ENCODE results near the gene NRBF2.
"Not testable (repeated sequence)": the region's sequence is repeated elsewhere in the genome, so short reads cannot be mapped to it uniquely, and the experiment has no call there.

The NRBF2 gene

GRCh38 chr10:63133056-63133820 lies at the start of gene NRBF2:
Gene NRBF2 (plus strand): TSS chr10:63133328. CDS start chr10:63133471, 143 bp downstream.
- DNase-seq = peak; percentile 98

GRCh38 chr10:63083406-63083805 lies 49.7 kb upstream of the NRBF2 start:
- DNase-seq = not testable (repeated sequence)

- DNase-seq = peak; percentile 7
These were observed 49.0 kb upstream of the NRBF2 start for GRCh38 chr10:63083904-63084689.

GRCh38 chr10:63084690-63085382 lies 48.3 kb upstream of the NRBF2 start:
- DNase-seq = no peak

GRCh38 chr10:63093227-63093626 lies 39.9 kb upstream of the NRBF2 start:
- DNase-seq = no peak

- DNase-seq = no peak
These were observed 38.7 kb upstream of the NRBF2 start for GRCh38 chr10:63094405-63094804.

GRCh38 chr10:63094881-63095280 lies 38.2 kb upstream of the NRBF2 start:
- DNase-seq = no peak

GRCh38 chr10:63099734-63100133 lies 33.4 kb upstream of the NRBF2 start:
- no peak for DNase-seq

- not testable (repeated sequence) for DNase-seq
These were observed 32.0 kb upstream of the NRBF2 start for GRCh38 chr10:63101091-63101490.

- not testable (repeated sequence) for DNase-seq
These were observed 30.7 kb upstream of the NRBF2 start for GRCh38 chr10:63102279-63102883.

- not testable (repeated sequence) for DNase-seq
These were observed 29.9 kb upstream of the NRBF2 start for GRCh38 chr10:63103178-63103577.

- DNase-seq = no peak
These were observed 29.1 kb upstream of the NRBF2 start for GRCh38 chr10:63103971-63104409.

- no peak for DNase-seq
These were observed 27.7 kb upstream of the NRBF2 start for GRCh38 chr10:63105225-63106110.

- DNase-seq = no peak
These were observed 26.9 kb upstream of the NRBF2 start for GRCh38 chr10:63106111-63106755.

- DNase-seq = no peak
These were observed 25.1 kb upstream of the NRBF2 start for GRCh38 chr10:63107943-63108437.

GRCh38 chr10:63110940-63111339 lies 22.2 kb upstream of the NRBF2 start:
- no peak for DNase-seq

- no peak for DNase-seq
These were observed 18.9 kb upstream of the NRBF2 start for GRCh38 chr10:63114031-63114814.

- no peak for DNase-seq
These were observed 17.3 kb upstream of the NRBF2 start for GRCh38 chr10:63115732-63116383.

- no peak for DNase-seq
These were observed 16.6 kb upstream of the NRBF2 start for GRCh38 chr10:63116452-63117072.
